ENCODE measurements around the gene EMC6. TPM values are rescaled to one million over a fixed set of nuclear protein-coding genes. Genes with fewer than 3 reads are reported as not detected.

The EMC6 gene
- polyA plus RNA-seq, 1 of the 3 experiments (the other 2 are of a cell fraction): 56.6 TPM

DNA sequence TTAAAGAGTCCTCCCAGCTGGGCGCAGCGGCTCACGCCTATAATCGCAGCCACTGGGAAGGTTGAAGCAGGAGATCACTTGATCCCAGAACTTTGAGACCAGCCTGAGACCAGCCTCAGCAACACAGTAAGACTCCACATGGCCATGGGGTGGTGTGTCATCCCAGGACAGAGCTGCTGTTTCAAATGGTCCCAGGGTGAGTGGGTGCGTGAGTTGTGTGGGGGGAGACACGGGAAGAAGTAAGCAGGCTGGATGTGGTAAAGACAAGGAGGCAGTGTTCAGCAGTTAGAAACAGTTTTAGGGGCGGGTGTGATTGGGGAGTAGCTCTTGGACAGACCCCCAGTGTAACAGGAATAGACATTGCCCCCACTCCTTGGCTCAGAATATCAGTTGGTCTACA, 36.3 kb upstream of the EMC6 start:
- H3K9me2 ChIP-seq: no peaks in the 10 kb centered on the region
- peaks cover 42% of the 10 kb centered on the region for H3K79me2 ChIP-seq (ENCODE audit: insufficient read depth)
- H3K9me3 ChIP-seq: no peaks in the 10 kb centered on the region
- H3K36me3 ChIP-seq (replicated peaks in 1 of 2; ENCODE audit: control insufficient read depth in 1 of 2, insufficient read depth in 2 of 2, low read length in 1 of 2): peaks cover 0 to 4% of the 10 kb centered on the region in 2 experiments
- no peak overlapping the region for H3K4me2 ChIP-seq
- no peaks in the 10 kb centered on the region for H3F3A ChIP-seq (replicated peaks; ENCODE audit: insufficient read depth)
- 89% methylated on average over 4 of the region's 7 CpGs for WGBS (ENCODE audit: low lambda C conversion rate)
- no peaks in the 10 kb centered on the region for H4K20me1 ChIP-seq (ENCODE audit: insufficient read depth)
- DNase-seq: no peak
- no peak overlapping the region for H3K9ac ChIP-seq
- ChIA-PET POLR2A (no interaction called here), CTCF (no interaction called here)
- no peaks in the 10 kb centered on the region for H3K27me3 ChIP-seq (ENCODE audit: insufficient read depth)
- no peak overlapping the region for H3K27ac ChIP-seq (ENCODE audit: low read depth in 2 of 2, low read length in 1 of 2)
- TF ChIP-seq, protein P1, sequence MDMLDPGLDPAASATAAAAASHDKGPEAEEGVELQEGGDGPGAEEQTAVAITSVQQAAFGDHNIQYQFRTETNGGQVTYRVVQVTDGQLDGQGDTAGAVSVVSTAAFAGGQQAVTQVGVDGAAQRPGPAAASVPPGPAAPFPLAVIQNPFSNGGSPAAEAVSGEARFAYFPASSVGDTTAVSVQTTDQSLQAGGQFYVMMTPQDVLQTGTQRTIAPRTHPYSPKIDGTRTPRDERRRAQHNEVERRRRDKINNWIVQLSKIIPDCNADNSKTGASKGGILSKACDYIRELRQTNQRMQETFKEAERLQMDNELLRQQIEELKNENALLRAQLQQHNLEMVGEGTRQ (IDR thresholded peaks at IDR 0.05; ENCODE audit: borderline replicate concordance, low read depth, low read length): no peak
- TF ChIP-seq RAD21 (IDR thresholded peaks at IDR 0.05; ENCODE audit: low read length) (no peak), NRF1 (IDR thresholded peaks at IDR 0.05; ENCODE audit: low read depth, low read length) (no peak), GABPA (IDR thresholded peaks at IDR 0.05; ENCODE audit: low read depth) (no peak), SIN3A (IDR thresholded peaks at IDR 0.05; ENCODE audit: borderline replicate concordance, low read depth, low read length) (no peak), TAF1 (IDR thresholded peaks at IDR 0.05; ENCODE audit: borderline replicate concordance, low read depth, low read length) (no peak), MEF2A (IDR thresholded peaks at IDR 0.05; ENCODE audit: borderline replicate concordance, low read depth) (no peak), TEAD4 (IDR thresholded peaks at IDR 0.05; ENCODE audit: borderline replicate concordance, insufficient read depth) (no peak), GATA2 (CRISPR knock-in tag; IDR thresholded peaks at IDR 0.05) (no peak), RXRA (IDR thresholded peaks at IDR 0.05; ENCODE audit: borderline replicate concordance, low read depth) (no peak), FOXM1 (IDR thresholded peaks at IDR 0.05; ENCODE audit: low read depth) (no peak), MXI1 (IDR thresholded peaks at IDR 0.05; ENCODE audit: low read depth, low read length) (no peak), YY1 (IDR thresholded peaks at IDR 0.05; ENCODE audit: low read depth) (no peak), EP300 (IDR thresholded peaks at IDR 0.05; ENCODE audit: borderline replicate concordance in 1 of 2, low read depth in 1 of 2, low read length in 1 of 2) (no peak), NFIC (IDR thresholded peaks at IDR 0.05; ENCODE audit: borderline replicate concordance) (no peak)
- TF ChIP-seq, protein P2, sequence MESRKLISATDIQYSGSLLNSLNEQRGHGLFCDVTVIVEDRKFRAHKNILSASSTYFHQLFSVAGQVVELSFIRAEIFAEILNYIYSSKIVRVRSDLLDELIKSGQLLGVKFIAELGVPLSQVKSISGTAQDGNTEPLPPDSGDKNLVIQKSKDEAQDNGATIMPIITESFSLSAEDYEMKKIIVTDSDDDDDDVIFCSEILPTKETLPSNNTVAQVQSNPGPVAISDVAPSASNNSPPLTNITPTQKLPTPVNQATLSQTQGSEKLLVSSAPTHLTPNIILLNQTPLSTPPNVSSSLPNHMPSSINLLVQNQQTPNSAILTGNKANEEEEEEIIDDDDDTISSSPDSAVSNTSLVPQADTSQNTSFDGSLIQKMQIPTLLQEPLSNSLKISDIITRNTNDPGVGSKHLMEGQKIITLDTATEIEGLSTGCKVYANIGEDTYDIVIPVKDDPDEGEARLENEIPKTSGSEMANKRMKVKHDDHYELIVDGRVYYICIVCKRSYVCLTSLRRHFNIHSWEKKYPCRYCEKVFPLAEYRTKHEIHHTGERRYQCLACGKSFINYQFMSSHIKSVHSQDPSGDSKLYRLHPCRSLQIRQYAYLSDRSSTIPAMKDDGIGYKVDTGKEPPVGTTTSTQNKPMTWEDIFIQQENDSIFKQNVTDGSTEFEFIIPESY (IDR thresholded peaks at IDR 0.05; ENCODE audit: borderline replicate concordance, low read depth): no peak
- TF ChIP-seq, protein P3, sequence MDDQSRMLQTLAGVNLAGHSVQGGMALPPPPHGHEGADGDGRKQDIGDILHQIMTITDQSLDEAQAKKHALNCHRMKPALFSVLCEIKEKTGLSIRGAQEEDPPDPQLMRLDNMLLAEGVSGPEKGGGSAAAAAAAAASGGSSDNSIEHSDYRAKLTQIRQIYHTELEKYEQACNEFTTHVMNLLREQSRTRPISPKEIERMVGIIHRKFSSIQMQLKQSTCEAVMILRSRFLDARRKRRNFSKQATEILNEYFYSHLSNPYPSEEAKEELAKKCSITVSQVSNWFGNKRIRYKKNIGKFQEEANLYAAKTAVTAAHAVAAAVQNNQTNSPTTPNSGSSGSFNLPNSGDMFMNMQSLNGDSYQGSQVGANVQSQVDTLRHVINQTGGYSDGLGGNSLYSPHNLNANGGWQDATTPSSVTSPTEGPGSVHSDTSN (IDR thresholded peaks at IDR 0.05): no peak
- H3K4me1 ChIP-seq (ENCODE audit: control insufficient read depth in 1 of 2, insufficient read depth in 2 of 2, low read depth in 1 of 2, low read length in 1 of 2): peaks cover 0 to 2% of the 10 kb centered on the region in 2 experiments; a peak in 1 of 4 replicates
- no peak overlapping the region for H2AFZ ChIP-seq (ENCODE audit: low read depth)
- H3K4me3 ChIP-seq (ENCODE audit: low read depth in 2 of 2, low read length in 1 of 2): no peak overlapping the region

All from SK-N-SH (cell line).